MM.1S (cell line): ENCODE results near the gene MDK.

Experiments used
- DNase-seq: peaks from one replicate; pipeline ENCODE4 v3.0.0-alpha.2; 2015
- H2AFZ ChIP-seq: fragments of 300-600 bp; sonication (generic); 2 replicates; pipeline ENCODE4 v1.6.0; 2016; ENCODE audit warnings: antibody characterized with exemption, low read length
- H3F3A ChIP-seq: fragments of 300-600 bp; sonication (generic); 2 replicates; pipeline ENCODE4 v1.6.1; 2016; ENCODE audit warnings: mild to moderate bottlenecking, antibody characterized with exemption, low read length, moderate library complexity, mixed read lengths; ENCODE audit not compliant: insufficient read depth
- H3K27ac ChIP-seq: fragments of 300-600 bp; sonication (generic); 2 replicates; pipeline ENCODE4 v1.5.1; 2016; ENCODE audit warnings: mild to moderate bottlenecking, low read length
- H3K27me3 ChIP-seq: fragments of 300-600 bp; sonication (generic); replicated peaks from 2 replicates; pipeline ENCODE4 v1.6.0; 2016; ENCODE audit warnings: low read length; ENCODE audit not compliant: insufficient read depth
- H3K36me3 ChIP-seq: fragments of 300-600 bp; sonication (generic); replicated peaks from 2 replicates; pipeline ENCODE4 v1.6.1; 2016; ENCODE audit warnings: mild to moderate bottlenecking, low read length, mixed read lengths; ENCODE audit not compliant: insufficient read depth
- H3K4me1 ChIP-seq: fragments of 300-600 bp; sonication (generic); 2 replicates; pipeline ENCODE4 v1.6.1; 2016; ENCODE audit warnings: low read length, mixed read lengths
- H3K4me2 ChIP-seq: fragments of 300-600 bp; sonication (generic); 2 replicates; pipeline ENCODE4 v1.6.0; 2016; ENCODE audit warnings: low read depth, low read length
- H3K4me3 ChIP-seq: fragments of 300-600 bp; sonication (generic); 2 replicates; pipeline ENCODE4 v1.5.1; 2016; ENCODE audit warnings: low read length, mixed read lengths
- H3K79me2 ChIP-seq: fragments of 300-600 bp; sonication (generic); 2 replicates; pipeline ENCODE4 v1.6.1; 2016; ENCODE audit warnings: mixed run types, low read length, mixed read lengths
- H3K9ac ChIP-seq: fragments of 300-600 bp; sonication (generic); 2 replicates; pipeline ENCODE4 v1.6.1; 2016; ENCODE audit warnings: low read length, mixed read lengths
- H3K9me2 ChIP-seq: fragments of 300-600 bp; sonication (generic); replicated peaks from 2 replicates; pipeline ENCODE4 v1.6.1; 2016; ENCODE audit warnings: mild to moderate bottlenecking, low read length, mixed read lengths; ENCODE audit not compliant: insufficient read depth
- H3K9me3 ChIP-seq: fragments of 300-600 bp; sonication (generic); replicated peaks from 2 replicates; pipeline ENCODE4 v1.6.1; 2016; ENCODE audit warnings: mild to moderate bottlenecking, low read length, mixed read lengths; ENCODE audit not compliant: insufficient read depth
- H4K20me1 ChIP-seq: fragments of 300-600 bp; sonication (generic); 2 replicates; pipeline ENCODE4 v1.6.1; 2016; ENCODE audit warnings: mild to moderate bottlenecking, low read length, moderate library complexity, mixed read lengths; ENCODE audit not compliant: insufficient read depth
- EZH2 ChIP-seq: fragments of 300-600 bp; sonication (generic); optimal IDR thresholded peaks from 2 replicates; pipeline ENCODE3; 2017; ENCODE audit warnings: low read depth, mild to moderate bottlenecking, antibody characterized with exemption, low read length, mixed read lengths
- EZH2phosphoT487 ChIP-seq: fragments of 300-600 bp; sonication (generic); IDR thresholded peaks from 2 replicates; pipeline ENCODE4 v1.6.1; 2018; ENCODE audit warnings: antibody characterized with exemption, low read length
- TF ChIP-seq, protein P1 (sequence below): fragments of 300-600 bp; sonication (generic); IDR thresholded peaks from 2 replicates; pipeline ENCODE4 v1.5.1; 2016; ENCODE audit warnings: antibody characterized with exemption, low read length, mixed read lengths

The MDK gene

DNA sequence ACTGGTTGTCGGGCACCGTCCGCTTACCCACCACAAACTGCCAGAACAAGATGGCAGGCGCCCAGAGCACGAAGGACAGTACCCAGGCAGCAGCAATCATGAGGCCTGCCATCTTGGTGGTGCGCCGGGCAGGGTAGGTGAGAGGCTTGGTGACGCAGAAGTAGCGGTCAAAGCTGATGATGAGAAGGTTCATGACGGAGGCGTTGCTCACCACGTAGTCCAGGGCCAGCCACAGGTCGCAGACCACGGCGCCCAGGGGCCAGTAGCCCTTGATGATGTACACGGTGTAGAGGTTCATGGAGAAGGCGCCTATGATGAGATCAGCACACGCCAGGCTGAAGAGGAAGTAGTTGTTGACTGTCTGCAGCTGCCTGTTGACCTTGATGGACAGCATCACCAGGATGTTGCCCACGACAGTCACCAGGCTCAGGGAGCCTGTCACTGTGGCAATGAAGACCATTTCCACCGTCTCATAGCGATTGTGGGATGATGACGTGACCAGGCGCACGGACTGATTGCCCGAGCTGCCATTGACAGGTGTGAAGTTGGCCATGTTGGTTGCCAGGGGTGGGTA is 4.6 kb downstream of the MDK start:
- peaks cover 7% of the 10 kb centered on the region; the same call in 1 of the 2 replicates for H3K4me1 ChIP-seq
- H3K4me2 ChIP-seq: no peak overlapping the region
- H3K4me3 ChIP-seq: no peak overlapping the region
- peaks cover 87% of the 10 kb centered on the region for H3K27me3 ChIP-seq
- no peak overlapping the region for H2AFZ ChIP-seq
- no peaks in the 10 kb centered on the region for H3K79me2 ChIP-seq
- H3K9me2 ChIP-seq: no peaks in the 10 kb centered on the region
- H4K20me1 ChIP-seq: no peaks in the 10 kb centered on the region
- no peak overlapping the region for H3K27ac ChIP-seq
- H3K36me3 ChIP-seq: no peaks in the 10 kb centered on the region
- H3K9me3 ChIP-seq: no peaks in the 10 kb centered on the region
- DNase-seq: no peak
- H3K9ac ChIP-seq: no peak overlapping the region
- TF ChIP-seq, protein P1, sequence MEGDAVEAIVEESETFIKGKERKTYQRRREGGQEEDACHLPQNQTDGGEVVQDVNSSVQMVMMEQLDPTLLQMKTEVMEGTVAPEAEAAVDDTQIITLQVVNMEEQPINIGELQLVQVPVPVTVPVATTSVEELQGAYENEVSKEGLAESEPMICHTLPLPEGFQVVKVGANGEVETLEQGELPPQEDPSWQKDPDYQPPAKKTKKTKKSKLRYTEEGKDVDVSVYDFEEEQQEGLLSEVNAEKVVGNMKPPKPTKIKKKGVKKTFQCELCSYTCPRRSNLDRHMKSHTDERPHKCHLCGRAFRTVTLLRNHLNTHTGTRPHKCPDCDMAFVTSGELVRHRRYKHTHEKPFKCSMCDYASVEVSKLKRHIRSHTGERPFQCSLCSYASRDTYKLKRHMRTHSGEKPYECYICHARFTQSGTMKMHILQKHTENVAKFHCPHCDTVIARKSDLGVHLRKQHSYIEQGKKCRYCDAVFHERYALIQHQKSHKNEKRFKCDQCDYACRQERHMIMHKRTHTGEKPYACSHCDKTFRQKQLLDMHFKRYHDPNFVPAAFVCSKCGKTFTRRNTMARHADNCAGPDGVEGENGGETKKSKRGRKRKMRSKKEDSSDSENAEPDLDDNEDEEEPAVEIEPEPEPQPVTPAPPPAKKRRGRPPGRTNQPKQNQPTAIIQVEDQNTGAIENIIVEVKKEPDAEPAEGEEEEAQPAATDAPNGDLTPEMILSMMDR: no peak
- no peak for TF ChIP-seq EZH2
- TF ChIP-seq EZH2phosphoT487: no peak
- no peaks in the 10 kb centered on the region for H3F3A ChIP-seq

DNA sequence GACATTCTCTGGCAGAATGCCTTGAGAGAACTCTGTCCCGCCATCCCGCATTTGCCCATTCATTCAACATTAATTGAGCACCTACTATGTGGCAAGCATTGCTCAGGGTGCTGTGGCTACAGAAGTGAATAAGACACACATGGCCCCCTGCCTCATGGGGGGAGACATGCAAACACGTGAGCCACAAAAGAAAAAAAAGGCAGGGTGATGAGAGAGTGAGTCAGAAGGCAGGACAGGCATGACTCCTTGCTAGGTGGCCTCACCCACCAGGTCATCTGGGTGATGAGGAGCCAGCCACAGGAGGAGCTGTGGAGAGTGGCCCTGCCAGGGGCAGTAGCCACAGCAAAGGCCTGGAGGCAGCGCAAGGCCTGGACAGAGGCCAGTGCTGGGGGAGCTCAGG is 5.2 kb downstream of the MDK start:
- TF ChIP-seq, protein P1: no peak
- TF ChIP-seq EZH2phosphoT487 (no peak), EZH2 (no peak)
- no peak for DNase-seq

DNA sequence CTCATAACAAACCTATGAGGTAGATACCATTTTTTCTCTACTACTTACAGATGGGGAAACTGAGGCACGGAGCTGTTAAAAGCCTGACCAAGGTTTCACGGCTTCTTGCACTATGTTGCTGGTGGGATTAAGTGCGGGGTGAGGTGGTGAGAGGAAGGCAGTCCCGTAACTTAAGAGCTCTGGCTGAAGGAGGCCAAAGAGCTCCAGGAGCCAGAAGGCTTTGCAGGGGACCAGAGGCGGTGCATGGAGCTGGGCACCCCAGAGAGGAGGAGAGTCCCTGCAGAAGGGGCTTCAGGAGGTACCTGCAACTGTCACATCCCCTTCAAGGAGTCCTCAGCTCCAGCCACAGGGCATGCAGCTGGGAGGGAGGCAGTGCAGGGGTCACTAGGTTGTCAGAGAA is 6.0 kb downstream of the MDK start:
- Histone ChIP-seq H3K27ac (no peak overlapping the region), H3K4me1 (peaks cover 3% of the 10 kb centered on the region; the same call in 1 of the 2 replicates), H4K20me1 (no peaks in the 10 kb centered on the region), H3K4me3 (no peak overlapping the region), H3F3A (no peaks in the 10 kb centered on the region), H3K36me3 (no peaks in the 10 kb centered on the region), H2AFZ (no peak overlapping the region), H3K4me2 (no peak overlapping the region), H3K9me2 (no peaks in the 10 kb centered on the region), H3K27me3 (peaks cover 81% of the 10 kb centered on the region), H3K79me2 (no peaks in the 10 kb centered on the region), H3K9me3 (no peaks in the 10 kb centered on the region), H3K9ac (no peak overlapping the region)
- DNase-seq: no peak
- TF ChIP-seq EZH2phosphoT487: no peak
- TF ChIP-seq, protein P1: no peak

More for the DNA sequence above, 5.2 kb downstream of the MDK start:
- Histone ChIP-seq H4K20me1 (no peaks in the 10 kb centered on the region), H3K4me3 (no peak overlapping the region), H3K27ac (no peak overlapping the region), H3F3A (no peaks in the 10 kb centered on the region), H3K27me3 (peaks cover 89% of the 10 kb centered on the region), H3K9me2 (no peaks in the 10 kb centered on the region), H3K4me2 (no peak overlapping the region), H3K9me3 (no peaks in the 10 kb centered on the region), H3K79me2 (no peaks in the 10 kb centered on the region), H3K36me3 (no peaks in the 10 kb centered on the region), H3K4me1 (peaks cover 7% of the 10 kb centered on the region; the same call in 1 of the 2 replicates), H2AFZ (no peak overlapping the region), H3K9ac (no peak overlapping the region)
